ENCODE results near the gene MTHFD1L.
A peak's percentile ranks its signal among the peaks of the same experiment; 100 is the strongest.

Gene MTHFD1L

GRCh38 chr6:150934380-150934779 is 68.9 kb downstream of the MTHFD1L start:
- no peak for DNase-seq

GRCh38 chr6:150936021-150936555 is 70.6 kb downstream of the MTHFD1L start:
- no peak for DNase-seq

- no peak for DNase-seq
These were observed 71.8 kb downstream of the MTHFD1L start for GRCh38 chr6:150937132-150937906.

GRCh38 chr6:150939399-150939798 is 73.9 kb downstream of the MTHFD1L start:
- no peak for DNase-seq

GRCh38 chr6:150940941-150941340 is 75.4 kb downstream of the MTHFD1L start:
- no peak for DNase-seq

- no peak for DNase-seq
These were observed 84.0 kb downstream of the MTHFD1L start for GRCh38 chr6:150949526-150949925.

GRCh38 chr6:150953851-150954250 is 88.3 kb downstream of the MTHFD1L start:
- DNase-seq = no peak

GRCh38 chr6:150959166-150959565 is 93.7 kb downstream of the MTHFD1L start:
- DNase-seq = no peak

GRCh38 chr6:150962436-150962835 is 96.9 kb downstream of the MTHFD1L start:
- no peak for DNase-seq

GRCh38 chr6:150964765-150965164 is 99.3 kb downstream of the MTHFD1L start:
- no peak for DNase-seq

- DNase-seq = no peak
These were observed 101.3 kb downstream of the MTHFD1L start for GRCh38 chr6:150966786-150967185.

- peak in 1 of 14 donors; percentile 6 for DNase-seq
These were observed 101.9 kb downstream of the MTHFD1L start for GRCh38 chr6:150967381-150967780.

- no peak for DNase-seq
These were observed 102.4 kb downstream of the MTHFD1L start for GRCh38 chr6:150967910-150968309.

GRCh38 chr6:150969901-150970300 is 104.4 kb downstream of the MTHFD1L start:
- DNase-seq = no peak

GRCh38 chr6:150971219-150971618 is 105.7 kb downstream of the MTHFD1L start:
- no peak for DNase-seq

GRCh38 chr6:150975136-150975535 is 109.6 kb downstream of the MTHFD1L start:
- DNase-seq = no peak

GRCh38 chr6:150977281-150977680 is 111.8 kb downstream of the MTHFD1L start:
- no peak for DNase-seq

GRCh38 chr6:150978624-150979023 is 113.1 kb downstream of the MTHFD1L start:
- no peak for DNase-seq

GRCh38 chr6:150979826-150980350 is 114.4 kb downstream of the MTHFD1L start:
- DNase-seq = no peak

GRCh38 chr6:150981095-150981494 is 115.6 kb downstream of the MTHFD1L start:
- DNase-seq = no peak

- no peak for DNase-seq
These were observed 116.2 kb downstream of the MTHFD1L start for GRCh38 chr6:150981669-150982068.

GRCh38 chr6:150987371-150987828 is 121.9 kb downstream of the MTHFD1L start:
- no peak for DNase-seq

- DNase-seq = no peak
These were observed 122.5 kb downstream of the MTHFD1L start for GRCh38 chr6:150987855-150988464.

- DNase-seq = no peak
These were observed 126.0 kb downstream of the MTHFD1L start for GRCh38 chr6:150991487-150991886.
